ENCODE measurements around the gene ACSF3.

Gene ACSF3

GRCh38 chr16:89171216-89172170 lies 77.8 kb downstream of the ACSF3 start, which contains the start of gene CDH15:
Gene CDH15, plus strand, starts transcription at chr16:89171748. Its CDS starts 84 bp downstream, at chr16:89171832.
- peak; percentile 87 to 92 (median 89) for DNase-seq (ENCODE audit: low read depth in 3 of 3, low spot score in 1 of 3)

- DNase-seq (ENCODE audit: low read depth in 3 of 3, low spot score in 1 of 3): no peak
These were observed 78.5 kb downstream of the ACSF3 start for GRCh38 chr16:89172171-89172527.

- DNase-seq (ENCODE audit: low read depth in 3 of 3, low spot score in 1 of 3): no peak
These were observed 79.0 kb downstream of the ACSF3 start for GRCh38 chr16:89172528-89173173.

- no peak for DNase-seq (ENCODE audit: low read depth in 3 of 3, low spot score in 1 of 3)
These were observed 79.7 kb downstream of the ACSF3 start for GRCh38 chr16:89173174-89173921.

- DNase-seq (ENCODE audit: low read depth in 3 of 3, low spot score in 1 of 3): no peak
These were observed 80.6 kb downstream of the ACSF3 start for GRCh38 chr16:89174055-89174827.

- no peak for DNase-seq (ENCODE audit: low read depth in 3 of 3, low spot score in 1 of 3)
These were observed 81.2 kb downstream of the ACSF3 start for GRCh38 chr16:89174877-89175276.

- DNase-seq (ENCODE audit: low read depth in 3 of 3, low spot score in 1 of 3): no peak
These were observed 81.9 kb downstream of the ACSF3 start for GRCh38 chr16:89175280-89176146.

GRCh38 chr16:89176147-89176690 lies 82.6 kb downstream of the ACSF3 start:
- DNase-seq (ENCODE audit: low read depth in 3 of 3, low spot score in 1 of 3): no peak

- no peak for DNase-seq (ENCODE audit: low read depth in 3 of 3, low spot score in 1 of 3)
These were observed 83.1 kb downstream of the ACSF3 start for GRCh38 chr16:89176717-89177116.

- DNase-seq (ENCODE audit: low read depth in 3 of 3, low spot score in 1 of 3): no peak
These were observed 83.8 kb downstream of the ACSF3 start for GRCh38 chr16:89177501-89177900.

GRCh38 chr16:89178453-89179147 lies 84.9 kb downstream of the ACSF3 start:
- DNase-seq (ENCODE audit: low read depth in 3 of 3, low spot score in 1 of 3): no peak

- DNase-seq (ENCODE audit: low read depth in 3 of 3, low spot score in 1 of 3): no peak
These were observed 85.5 kb downstream of the ACSF3 start for GRCh38 chr16:89179148-89179484.

GRCh38 chr16:89179656-89180315 lies 86.1 kb downstream of the ACSF3 start:
- DNase-seq (ENCODE audit: low read depth in 3 of 3, low spot score in 1 of 3): no peak

- no peak for DNase-seq (ENCODE audit: low read depth in 3 of 3, low spot score in 1 of 3)
These were observed 89.8 kb downstream of the ACSF3 start for GRCh38 chr16:89183463-89183862.

- DNase-seq (ENCODE audit: low read depth in 3 of 3, low spot score in 1 of 3): no peak
These were observed 90.5 kb downstream of the ACSF3 start for GRCh38 chr16:89183975-89184676.

GRCh38 chr16:89184677-89184932 lies 91.0 kb downstream of the ACSF3 start:
- no peak for DNase-seq (ENCODE audit: low read depth in 3 of 3, low spot score in 1 of 3)

- no peak for DNase-seq (ENCODE audit: low read depth in 3 of 3, low spot score in 1 of 3)
These were observed 91.5 kb downstream of the ACSF3 start for GRCh38 chr16:89184933-89185794.
